ENCODE results near the gene MYPOP. TPM values are rescaled to one million over a fixed set of nuclear protein-coding genes. Genes with fewer than 3 reads are reported as not detected.
"Not testable (repeated sequence)": the region's sequence is repeated elsewhere in the genome, so short reads cannot be mapped to it uniquely, and the experiment has no call there.

MYPOP gene
- polyA plus RNA-seq, 1 donor: 8.9 TPM

- not testable (repeated sequence) for H3K4me3 ChIP-seq (ENCODE audit: low read length); H3K9me3 ChIP-seq (ENCODE audit: control insufficient read depth, low read depth, low read length); DNase-seq; H3K27me3 ChIP-seq (ENCODE audit: control insufficient read depth, insufficient read depth, low read length)
- no CpG with 5 or more reads among the region's 12 CpGs for WGBS (ENCODE audit: insufficient coverage, low lambda C conversion rate)
- peaks cover 24% of the 10 kb centered on the region for H3K36me3 ChIP-seq (ENCODE audit: control insufficient read depth, insufficient read depth, low read length)
- H3K4me1 ChIP-seq (ENCODE audit: control insufficient read depth, insufficient read depth, low read length): peaks cover 23% of the 10 kb centered on the region
- H3K27ac ChIP-seq (ENCODE audit: low read length): peak overlapping the region; percentile 53
Observed at GRCh38 chr19:45895983-45896599, 6.3 kb downstream of the MYPOP start.

- H3K9me3 ChIP-seq (ENCODE audit: control insufficient read depth, low read depth, low read length): no peaks in the 10 kb centered on the region
- peaks cover 21% of the 10 kb centered on the region for H3K4me1 ChIP-seq (ENCODE audit: control insufficient read depth, insufficient read depth, low read length)
- H3K4me3 ChIP-seq (ENCODE audit: low read length): no peak overlapping the region
- no peaks in the 10 kb centered on the region for H3K27me3 ChIP-seq (ENCODE audit: control insufficient read depth, insufficient read depth, low read length)
- peak overlapping the region; percentile 53 for H3K27ac ChIP-seq (ENCODE audit: low read length)
- H3K36me3 ChIP-seq (ENCODE audit: control insufficient read depth, insufficient read depth, low read length): peaks cover 24% of the 10 kb centered on the region
- no CpG with 5 or more reads among the region's 9 CpGs for WGBS (ENCODE audit: insufficient coverage, low lambda C conversion rate)
- DNase-seq: peak; percentile 78 to 92
Observed at GRCh38 chr19:45895519-45895972, 6.9 kb downstream of the MYPOP start.

- peaks cover 7% of the 10 kb centered on the region for H3K36me3 ChIP-seq (ENCODE audit: control insufficient read depth, insufficient read depth, low read length)
- no peaks in the 10 kb centered on the region for H3K27me3 ChIP-seq (ENCODE audit: control insufficient read depth, insufficient read depth, low read length)
- no peak overlapping the region for H3K27ac ChIP-seq (ENCODE audit: low read length)
- no peak for DNase-seq
- no peak overlapping the region for H3K4me3 ChIP-seq (ENCODE audit: low read length)
- no CpG with 5 or more reads among the region's 17 CpGs for WGBS (ENCODE audit: insufficient coverage, low lambda C conversion rate)
- no peaks in the 10 kb centered on the region for H3K9me3 ChIP-seq (ENCODE audit: control insufficient read depth, low read depth, low read length)
- H3K4me1 ChIP-seq (ENCODE audit: control insufficient read depth, insufficient read depth, low read length): peaks cover 18% of the 10 kb centered on the region
Observed at GRCh38 chr19:45890877-45891276, 11.5 kb downstream of the MYPOP start.

DNA sequence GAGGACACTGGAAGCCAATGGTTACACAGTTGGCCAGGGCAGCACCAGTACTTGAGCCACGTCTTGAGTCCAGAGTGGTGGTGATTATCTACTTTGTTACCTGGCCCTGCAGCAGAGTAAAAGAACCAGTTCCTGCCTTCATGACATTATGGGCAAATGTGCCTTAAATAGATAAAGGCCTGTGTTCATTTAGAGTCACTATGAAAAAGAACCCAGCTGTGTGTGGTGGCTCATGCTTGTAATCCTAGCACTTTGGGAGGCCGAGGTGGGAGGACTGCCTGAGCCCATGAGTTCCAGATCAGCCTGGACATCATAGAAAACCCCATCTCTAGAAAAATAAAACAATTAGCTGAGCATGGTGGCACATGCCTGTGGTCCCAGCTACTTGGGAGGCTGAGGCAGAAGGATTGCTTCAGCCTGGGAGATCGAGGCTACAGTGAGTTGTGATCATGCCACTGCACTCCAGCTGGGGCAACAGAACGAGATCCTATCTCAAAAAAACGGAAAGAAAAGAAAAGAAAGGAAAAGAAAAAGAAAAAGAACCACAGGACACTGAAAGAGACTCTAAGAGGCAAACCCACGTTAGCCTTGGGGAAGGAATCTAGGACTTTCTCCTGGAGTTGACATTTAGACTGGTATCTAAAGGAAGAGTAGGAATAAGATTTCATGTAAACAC, 13.1 kb downstream of the MYPOP start:
- Histone ChIP-seq H3K36me3 (ENCODE audit: control insufficient read depth, insufficient read depth, low read length) (peaks cover 11% of the 10 kb centered on the region), H3K27me3 (ENCODE audit: control insufficient read depth, insufficient read depth, low read length) (no peaks in the 10 kb centered on the region), H3K4me1 (ENCODE audit: control insufficient read depth, insufficient read depth, low read length) (peaks cover 12% of the 10 kb centered on the region), H3K27ac (ENCODE audit: low read length) (no peak overlapping the region), H3K4me3 (ENCODE audit: low read length) (no peak overlapping the region), H3K9me3 (ENCODE audit: control insufficient read depth, low read depth, low read length) (peaks cover 5% of the 10 kb centered on the region)
- DNase-seq: no peak
- 83% methylated on average over 3 of the region's 6 CpGs for WGBS (ENCODE audit: insufficient coverage, low lambda C conversion rate)

DNA sequence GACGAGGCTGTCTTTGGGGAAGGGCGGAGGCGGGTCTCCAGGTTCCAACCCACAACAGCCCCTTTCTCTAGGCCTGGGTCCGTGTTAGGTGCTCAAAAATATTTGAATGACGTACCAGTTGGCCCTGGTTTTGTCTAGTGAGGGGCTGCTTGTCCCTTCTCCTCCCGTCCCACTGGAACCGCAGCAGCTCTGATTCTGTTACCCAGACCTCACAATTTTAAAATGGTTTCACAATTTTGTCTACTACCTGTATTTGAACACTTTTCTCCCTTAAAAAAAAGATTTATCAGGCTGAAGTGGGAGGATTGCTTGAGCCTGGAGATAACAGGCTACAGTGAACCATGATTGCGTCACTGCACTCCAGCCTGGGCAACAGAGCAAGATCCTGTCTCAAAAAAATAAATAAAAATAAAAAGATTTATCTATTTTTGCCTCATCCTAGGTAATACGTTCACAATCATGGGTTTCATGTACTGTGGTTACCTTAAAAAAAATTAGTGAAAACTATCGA, 15.2 kb downstream of the MYPOP start:
- no peaks in the 10 kb centered on the region for H3K27me3 ChIP-seq (ENCODE audit: control insufficient read depth, insufficient read depth, low read length)
- no peak for DNase-seq
- H3K36me3 ChIP-seq (ENCODE audit: control insufficient read depth, insufficient read depth, low read length): peaks cover 15% of the 10 kb centered on the region
- 80% methylated on average over 2 of the region's 10 CpGs for whole genome bisulfite sequencing (ENCODE audit: insufficient coverage, low lambda C conversion rate)
- H3K27ac ChIP-seq (ENCODE audit: low read length): peak overlapping the region; percentile 72
- peaks cover 26% of the 10 kb centered on the region for H3K4me1 ChIP-seq (ENCODE audit: control insufficient read depth, insufficient read depth, low read length)
- peaks cover 11% of the 10 kb centered on the region for H3K9me3 ChIP-seq (ENCODE audit: control insufficient read depth, low read depth, low read length)
- H3K4me3 ChIP-seq (ENCODE audit: low read length): peak overlapping the region; percentile 66

- H3K4me1 ChIP-seq (ENCODE audit: control insufficient read depth, insufficient read depth, low read length): peaks cover 32% of the 10 kb centered on the region
- H3K4me3 ChIP-seq (ENCODE audit: low read length): peak overlapping the region; percentile 66
- peaks cover 12% of the 10 kb centered on the region for H3K36me3 ChIP-seq (ENCODE audit: control insufficient read depth, insufficient read depth, low read length)
- WGBS (ENCODE audit: insufficient coverage, low lambda C conversion rate): no CpG with 5 or more reads among the region's 32 CpGs
- peak overlapping the region; percentile 72 for H3K27ac ChIP-seq (ENCODE audit: low read length)
- H3K9me3 ChIP-seq (ENCODE audit: control insufficient read depth, low read depth, low read length): peaks cover 11% of the 10 kb centered on the region
- peak; percentile 85 to 92 for DNase-seq
- H3K27me3 ChIP-seq (ENCODE audit: control insufficient read depth, insufficient read depth, low read length): no peaks in the 10 kb centered on the region
Observed at GRCh38 chr19:45886427-45887199, 15.8 kb downstream of the MYPOP start.

- peak within 1 kb of the TSS; percentile 72 for H3K27ac ChIP-seq (ENCODE audit: low read length)
- peaks cover 12% of the 10 kb centered on the region for H3K36me3 ChIP-seq (ENCODE audit: control insufficient read depth, insufficient read depth, low read length)
- peaks cover 11% of the 10 kb centered on the region for H3K9me3 ChIP-seq (ENCODE audit: control insufficient read depth, low read depth, low read length)
- H3K4me1 ChIP-seq (ENCODE audit: control insufficient read depth, insufficient read depth, low read length): peaks cover 40% of the 10 kb centered on the region
- H3K27me3 ChIP-seq (ENCODE audit: control insufficient read depth, insufficient read depth, low read length): no peaks in the 10 kb centered on the region
- peak within 1 kb of the TSS; percentile 66 for H3K4me3 ChIP-seq (ENCODE audit: low read length)
- peak; percentile 89 to 96 for DNase-seq
- WGBS (ENCODE audit: insufficient coverage, low lambda C conversion rate): no CpG with 5 or more reads among the region's 107 CpGs
Observed at GRCh38 chr19:45885556-45886426, 16.6 kb downstream of the MYPOP start, which contains the start of gene IRF2BP1. Gene IRF2BP1 (minus strand): TSS chr19:45886141. CDS start chr19:45885774, 367 bp downstream.

- H3K27me3 ChIP-seq (ENCODE audit: control insufficient read depth, insufficient read depth, low read length): no peaks in the 10 kb centered on the region
- WGBS (ENCODE audit: insufficient coverage, low lambda C conversion rate): no CpG with 5 or more reads among the region's 72 CpGs
- DNase-seq: no peak
- peak overlapping the region; percentile 66 for H3K4me3 ChIP-seq (ENCODE audit: low read length)
- H3K9me3 ChIP-seq (ENCODE audit: control insufficient read depth, low read depth, low read length): peaks cover 11% of the 10 kb centered on the region
- peaks cover 12% of the 10 kb centered on the region for H3K36me3 ChIP-seq (ENCODE audit: control insufficient read depth, insufficient read depth, low read length)
- H3K27ac ChIP-seq (ENCODE audit: low read length): peak overlapping the region; percentile 39
- peaks cover 47% of the 10 kb centered on the region for H3K4me1 ChIP-seq (ENCODE audit: control insufficient read depth, insufficient read depth, low read length)
Observed at GRCh38 chr19:45884682-45885555, 17.5 kb downstream of the MYPOP start.
